ENCODE measurements around the gene ULBP2.
"Not testable (repeated sequence)": the region's sequence is repeated elsewhere in the genome, so short reads cannot be mapped to it uniquely, and the experiment has no call there.

ULBP2 gene

GRCh38 chr6:149967999-149968398, 26.2 kb downstream of the ULBP2 start:
- not testable (repeated sequence) for DNase-seq (ENCODE audit: low read depth)

DNA sequence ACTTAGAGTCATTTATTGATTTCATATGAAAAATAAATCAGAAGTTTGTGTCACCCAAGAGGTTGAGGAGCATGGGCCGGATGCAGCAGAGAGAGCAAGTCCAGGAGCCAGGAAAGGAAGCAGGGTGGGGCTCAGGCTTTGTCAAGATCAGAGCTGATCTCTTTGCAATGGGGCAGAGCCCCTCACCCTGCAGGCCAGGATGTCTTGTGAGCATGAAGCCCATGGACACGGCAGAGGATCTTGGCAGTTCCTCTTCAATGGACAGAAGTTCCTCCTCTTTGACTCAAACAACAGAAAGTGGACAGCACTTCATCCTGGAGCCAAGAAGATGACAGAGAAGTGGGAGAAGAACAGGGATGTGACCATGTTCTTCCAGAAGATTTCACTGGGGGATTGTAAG, 27.1 kb downstream of the ULBP2 start:
- not testable (repeated sequence) for DNase-seq (ENCODE audit: low read depth)

- no peak for DNase-seq (ENCODE audit: low read depth)
Observed at GRCh38 chr6:149969635-149970034, 27.8 kb downstream of the ULBP2 start.

GRCh38 chr6:149974394-149974793, 32.6 kb downstream of the ULBP2 start:
- not testable (repeated sequence) for DNase-seq (ENCODE audit: low read depth)

DNA sequence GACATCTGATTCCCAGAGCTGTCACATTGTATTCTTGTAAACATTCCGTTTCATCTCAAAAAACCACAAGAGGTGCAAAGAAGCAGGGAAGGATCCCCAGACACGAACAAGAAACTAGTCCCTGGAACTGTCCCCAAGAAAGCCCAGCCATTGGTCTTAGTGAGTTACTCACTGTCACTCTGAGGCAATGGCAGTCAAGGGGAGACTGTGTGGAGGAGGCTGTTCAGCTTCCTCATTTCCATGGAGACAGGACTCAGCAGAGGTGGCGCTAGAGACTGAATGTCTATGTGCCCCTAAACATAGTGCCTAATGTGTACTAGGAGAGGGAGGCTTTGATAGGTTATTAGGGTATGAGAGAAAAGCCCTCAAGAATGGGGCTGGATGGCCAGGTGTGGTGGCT, 33.0 kb downstream of the ULBP2 start:
- no peak for DNase-seq (ENCODE audit: low read depth)

DNA sequence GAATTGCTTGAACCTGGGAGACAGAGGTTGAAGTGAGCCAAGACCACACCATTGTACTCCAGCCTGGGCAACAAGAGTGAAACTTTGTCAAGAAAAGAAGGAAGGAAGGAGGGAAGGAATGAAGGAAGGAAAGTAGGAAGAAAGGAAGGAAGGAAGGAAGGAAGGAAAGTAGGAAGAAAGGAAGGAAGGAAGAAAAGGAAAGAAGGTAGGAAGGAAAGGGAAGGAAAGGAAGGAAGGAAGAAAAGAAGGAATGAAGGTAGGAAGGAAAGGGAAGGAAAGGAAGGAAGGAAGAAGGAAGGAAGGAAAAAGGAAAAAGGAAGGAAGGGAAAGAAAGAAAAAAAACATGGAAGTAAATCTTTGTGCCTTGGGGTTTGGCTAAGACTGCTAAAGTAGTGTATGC, 33.6 kb downstream of the ULBP2 start:
- no peak for DNase-seq (ENCODE audit: low read depth)

- no peak for DNase-seq (ENCODE audit: low read depth)
Observed at GRCh38 chr6:149977221-149977620, 35.4 kb downstream of the ULBP2 start.

- DNase-seq (ENCODE audit: low read depth), result no peak
Observed at GRCh38 chr6:149978610-149979009, 36.8 kb downstream of the ULBP2 start.

- DNase-seq (ENCODE audit: low read depth), result no peak
Observed at GRCh38 chr6:149979293-149979692, 37.5 kb downstream of the ULBP2 start.

GRCh38 chr6:149983145-149983544, 41.3 kb downstream of the ULBP2 start:
- no peak for DNase-seq (ENCODE audit: low read depth)

DNA sequence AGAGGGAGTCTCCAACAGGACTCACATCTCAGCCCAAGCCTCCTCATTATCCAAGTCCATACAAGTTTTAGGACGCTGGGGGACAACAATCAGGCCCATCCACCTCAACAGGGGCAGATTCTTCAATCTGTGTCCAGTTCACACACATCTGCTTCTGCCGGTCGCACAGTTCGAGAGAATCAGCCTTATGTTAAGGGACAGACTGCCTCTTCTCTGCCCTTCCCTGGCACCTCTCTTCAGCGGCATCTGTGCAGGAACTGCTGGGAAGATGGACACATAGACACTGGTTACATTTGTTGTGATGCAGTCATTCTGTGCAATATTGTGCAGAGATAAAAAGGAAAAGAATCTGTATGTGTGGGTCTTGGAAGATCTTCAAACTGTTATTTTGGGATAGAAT, 43.0 kb downstream of the ULBP2 start:
- DNase-seq (ENCODE audit: low read depth), result no peak

DNA sequence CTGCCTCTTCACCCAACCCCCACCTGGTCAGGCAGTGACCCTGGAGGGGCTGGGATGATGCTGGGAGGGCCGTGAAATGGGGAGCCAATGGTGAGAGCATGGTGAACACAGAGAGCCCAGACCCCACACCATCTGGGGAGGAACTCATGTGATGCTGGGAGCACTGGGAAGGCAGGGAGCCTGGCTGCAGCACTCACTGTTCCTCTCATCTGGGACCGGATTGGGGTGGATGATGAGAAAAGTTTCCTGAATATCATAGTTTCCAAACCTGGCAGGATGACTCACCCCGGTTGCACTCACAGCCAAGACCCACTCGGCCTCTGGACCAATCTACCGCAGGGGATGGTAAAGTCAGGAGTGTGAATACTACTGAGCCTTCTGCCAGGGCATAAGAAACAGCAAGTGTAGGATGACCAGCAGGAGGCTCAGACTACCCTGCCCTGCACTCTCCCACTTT, 43.7 kb downstream of the ULBP2 start:
- DNase-seq (ENCODE audit: low read depth), result no peak

GRCh38 chr6:149987602-149988107, 45.8 kb downstream of the ULBP2 start:
- DNase-seq (ENCODE audit: low read depth), result no peak

DNA sequence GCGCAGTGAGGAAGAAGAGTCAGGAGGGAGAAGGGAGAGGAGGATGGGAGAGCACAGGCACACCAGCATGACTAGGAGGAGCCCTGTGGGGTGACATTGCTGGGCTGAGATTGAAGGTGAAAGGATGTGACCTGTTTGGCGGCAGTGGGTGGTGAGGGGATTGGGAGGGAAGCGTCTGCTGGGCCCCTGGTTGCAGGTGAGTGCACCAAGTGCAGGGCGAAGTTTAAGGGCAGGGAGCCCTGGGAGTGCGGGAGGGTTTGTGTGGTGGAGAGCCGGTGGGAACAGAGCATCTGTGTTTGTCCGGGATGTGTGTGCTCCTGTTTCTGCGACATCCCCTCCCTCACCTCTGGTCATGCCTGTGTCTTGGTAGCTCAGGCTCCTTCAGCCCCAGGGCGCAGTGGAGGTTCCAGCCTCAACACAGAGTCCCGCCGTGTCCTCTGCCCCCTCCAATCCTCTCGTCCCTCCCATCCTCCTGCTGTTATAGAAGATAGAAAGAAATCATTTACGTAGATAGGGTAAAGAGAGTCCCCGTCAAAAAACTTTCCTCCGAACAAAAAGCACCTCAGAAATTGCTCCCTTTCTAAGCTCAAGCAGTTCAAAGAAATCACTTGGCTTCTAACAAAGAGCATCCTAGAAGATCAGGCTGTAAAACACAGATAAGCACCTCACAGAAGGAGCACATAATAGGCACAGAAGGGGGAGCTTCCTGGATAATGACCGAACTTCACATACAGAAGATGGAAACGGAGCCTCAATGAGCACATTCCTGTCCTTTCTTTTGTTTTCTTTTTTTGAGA, 46.9 kb downstream of the ULBP2 start:
- no peak for DNase-seq (ENCODE audit: low read depth)

DNA sequence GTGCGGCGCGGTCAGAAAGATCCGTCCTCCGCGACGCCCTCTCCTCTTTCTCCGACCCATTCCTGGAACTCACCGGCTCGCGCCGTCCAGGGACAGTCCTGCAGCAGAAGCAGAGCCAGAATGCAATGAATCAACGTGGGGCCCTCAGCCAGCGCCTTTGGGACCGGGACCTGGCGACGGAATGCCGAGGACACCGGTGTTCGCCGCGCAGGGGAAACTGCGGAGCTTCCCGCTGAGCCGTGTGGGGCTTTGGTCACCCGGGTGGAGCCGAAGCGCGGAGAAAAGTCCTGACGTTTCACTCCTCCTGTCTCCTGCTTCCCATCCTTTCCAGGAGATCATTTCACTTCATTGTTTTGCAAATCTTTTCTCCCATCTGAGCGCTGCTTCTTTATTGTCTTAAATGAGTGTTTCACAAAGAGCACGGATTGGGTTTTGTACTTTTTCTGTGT, 48.4 kb downstream of the ULBP2 start:
- no peak for DNase-seq (ENCODE audit: low read depth)

DNA sequence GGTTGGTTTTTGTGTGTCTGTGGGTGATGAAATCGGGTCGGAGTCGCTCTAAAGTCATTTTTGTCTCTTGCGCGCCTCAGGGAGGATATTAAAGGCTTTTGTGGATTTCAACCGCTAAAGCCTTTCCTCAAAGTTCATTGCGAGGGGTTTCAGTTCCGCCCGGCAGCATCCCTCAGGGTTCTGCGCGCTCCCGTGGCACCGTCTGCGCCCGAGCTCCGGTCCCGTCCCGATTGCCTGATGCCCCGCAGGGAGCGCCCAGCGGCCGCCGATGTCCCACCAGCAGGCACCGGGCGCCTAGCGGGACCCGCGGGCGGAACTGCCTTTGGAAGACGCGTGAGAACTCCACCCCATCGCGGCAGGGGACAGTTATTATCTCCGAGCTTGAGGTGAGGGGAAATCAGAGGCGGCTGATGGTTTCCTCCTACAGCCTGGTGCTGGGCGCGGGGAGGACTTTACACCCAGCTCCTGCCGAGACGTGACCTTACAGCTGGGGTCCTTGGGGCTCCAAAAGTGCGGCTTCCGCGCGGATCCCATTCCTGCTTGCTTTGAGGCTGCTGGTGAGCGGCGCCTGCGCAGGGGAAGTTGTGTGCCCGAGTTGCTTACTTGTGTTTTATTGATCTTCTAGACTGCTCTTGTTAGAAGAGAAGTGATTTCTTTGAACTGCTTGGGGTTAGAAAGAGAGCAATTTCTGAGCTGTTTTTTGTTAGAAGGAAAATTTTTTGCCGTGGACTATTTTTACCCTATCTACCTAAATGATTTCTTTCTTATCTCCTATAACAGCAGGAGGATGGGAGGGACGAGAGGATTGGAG, 49.1 kb downstream of the ULBP2 start:
- DNase-seq (ENCODE audit: low read depth), result no peak

DNA sequence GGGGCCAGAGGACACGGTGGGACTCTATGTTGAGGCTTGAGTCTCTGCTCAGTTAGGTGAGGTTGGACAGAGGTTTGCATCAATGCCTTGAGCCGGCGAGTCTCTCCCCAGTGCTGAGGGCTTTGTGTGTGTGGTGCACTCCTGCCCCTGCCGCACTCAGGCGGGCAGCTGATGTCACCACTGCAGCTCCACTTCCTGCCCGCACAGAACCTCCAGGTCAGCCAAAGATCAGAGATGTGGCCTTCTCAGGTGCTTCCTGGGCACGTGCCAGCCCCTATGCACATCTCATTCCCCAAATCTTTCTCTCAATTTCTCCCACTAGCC, 49.6 kb downstream of the ULBP2 start:
- DNase-seq (ENCODE audit: low read depth), result not testable (repeated sequence)

DNA sequence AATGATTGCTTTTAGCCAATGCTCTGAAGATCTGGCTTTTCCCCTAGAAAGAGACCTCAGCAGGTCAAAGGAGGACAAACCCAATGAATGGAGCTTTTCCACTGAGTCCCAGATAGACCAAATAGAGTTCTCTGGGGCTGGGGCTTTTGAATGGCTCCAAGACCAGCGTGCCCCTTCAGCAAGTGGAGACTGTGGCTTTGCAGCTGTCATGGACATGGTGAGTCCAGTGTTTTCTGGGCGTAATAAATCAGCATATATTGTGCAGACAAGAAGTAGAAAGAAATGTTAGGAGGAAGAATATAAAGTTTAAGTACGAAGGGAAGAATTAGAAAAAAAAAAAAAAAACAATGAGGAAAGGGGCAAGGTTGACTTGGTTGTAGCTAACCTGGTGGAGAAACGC, 50.0 kb downstream of the ULBP2 start:
- DNase-seq (ENCODE audit: low read depth), result no peak

DNA sequence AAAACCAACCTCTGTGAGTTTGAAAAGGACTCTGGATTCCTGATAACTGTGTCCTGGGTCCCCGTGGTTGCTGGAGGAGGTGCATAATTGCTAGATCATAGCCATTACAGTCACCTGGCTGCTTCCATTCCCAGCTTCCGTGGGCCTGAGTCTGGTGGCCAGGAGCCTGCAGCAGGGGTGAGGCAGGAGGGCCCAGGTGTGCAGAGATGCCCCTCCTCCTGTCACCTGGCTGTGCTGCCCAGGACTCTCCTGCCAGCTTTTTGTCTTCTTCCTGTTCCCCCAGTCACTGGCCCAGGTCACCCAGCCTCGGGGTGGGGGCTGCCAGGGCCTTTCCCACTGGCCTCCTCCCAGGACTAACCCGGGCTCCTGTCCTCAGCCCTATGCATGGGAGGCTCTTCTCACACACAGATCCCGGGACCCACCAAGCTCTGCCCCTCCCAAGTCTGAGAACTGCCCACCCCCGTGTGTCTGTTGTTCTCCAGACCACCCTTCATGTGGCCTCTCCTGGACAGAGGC, 53.5 kb downstream of the ULBP2 start:
- DNase-seq (ENCODE audit: low read depth), result no peak

GRCh38 chr6:149995971-149996370, 54.2 kb downstream of the ULBP2 start:
- no peak for DNase-seq (ENCODE audit: low read depth)
